HG02938 (cell line): ENCODE data around the gene ATG12.
"Not testable (repeated sequence)": the region's sequence is repeated elsewhere in the genome, so short reads cannot be mapped to it uniquely, and the experiment has no call there.

ENCODE experiments used
- ATAC-seq: cut with Tn5 transposase; IDR thresholded peaks from one replicate; pipeline ENCODE4 v1.9.1; 2021; ENCODE audit warnings: mild to moderate bottlenecking, moderate library complexity; ENCODE audit not compliant: unreplicated experiment

The ATG12 gene

GRCh38 chr5:115841382-115842088 lies at the start of gene ATG12, which contains the start of gene AP3S1:
Gene ATG12, minus strand, starts transcription at chr5:115841565. Its CDS starts 13 bp downstream, at chr5:115841552.
Gene AP3S1, plus strand, starts transcription at chr5:115841935. Its CDS starts 103 bp downstream, at chr5:115842038.
- ATAC-seq, result peak; percentile 87

DNA sequence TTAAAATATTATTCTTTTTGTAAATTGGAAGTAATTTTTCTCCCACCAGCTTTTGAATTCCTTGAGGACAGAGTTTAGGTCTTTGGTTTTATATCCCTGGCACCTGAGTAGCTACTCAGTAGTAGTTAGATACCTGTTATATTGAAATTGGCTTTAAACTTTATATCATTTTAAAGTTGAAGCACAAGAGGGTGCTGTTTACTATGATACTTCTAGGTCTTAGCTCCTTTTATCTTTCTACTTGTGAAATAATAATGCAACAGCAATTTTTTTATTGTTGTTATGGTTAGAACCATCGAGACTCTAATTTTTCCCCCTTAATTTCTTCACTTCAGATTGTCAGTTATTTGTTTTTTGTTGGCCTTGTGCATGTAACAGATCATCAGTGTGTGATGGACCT lies 46.7 kb upstream of the ATG12 start:
- no peak for ATAC-seq

DNA sequence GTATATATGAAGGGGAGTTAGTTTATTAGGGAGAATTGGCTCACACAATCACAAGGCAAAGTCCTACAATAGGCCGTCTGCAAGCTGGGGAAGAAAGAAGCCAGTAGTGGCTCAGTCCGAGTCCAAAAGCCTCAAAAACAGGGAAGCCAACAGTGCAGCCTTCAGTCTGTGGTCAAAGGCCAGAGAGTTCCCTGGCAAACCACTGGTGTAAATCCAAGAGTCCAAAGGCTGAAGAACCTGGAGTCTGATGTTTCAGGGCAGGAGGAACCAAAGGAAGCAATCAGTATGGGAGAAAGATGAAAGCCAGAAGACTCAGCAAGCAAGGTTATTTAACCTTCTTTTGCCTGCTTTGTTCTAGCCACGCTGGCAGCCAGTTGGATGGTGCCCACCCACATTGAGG lies 43.8 kb upstream of the ATG12 start:
- ATAC-seq, result not testable (repeated sequence)

- no peak for ATAC-seq
Measured at GRCh38 chr5:115884704-115885103, 43.3 kb upstream of the ATG12 start.

DNA sequence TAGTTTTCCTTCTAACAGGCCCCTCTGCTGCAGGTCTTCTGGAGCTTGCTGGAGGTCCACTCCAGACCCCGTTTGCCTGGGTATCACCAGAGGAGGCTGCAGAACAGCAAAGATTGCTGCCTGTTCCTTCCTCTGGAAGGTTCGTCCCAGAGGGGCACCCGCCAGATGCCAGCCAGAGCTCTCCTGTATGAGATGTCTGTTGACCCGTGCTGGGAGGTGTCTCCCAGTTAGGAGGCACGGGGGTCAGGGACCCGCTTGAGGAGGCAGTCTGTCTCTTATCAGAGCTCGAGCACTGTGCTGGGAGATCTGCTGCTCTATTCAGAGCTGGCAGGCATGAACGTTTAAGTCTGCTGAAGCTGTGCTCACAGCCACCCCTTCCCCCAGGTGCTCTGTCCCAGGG lies 41.1 kb upstream of the ATG12 start:
- ATAC-seq, result not testable (repeated sequence)

GRCh38 chr5:115877342-115877741 lies 36.0 kb upstream of the ATG12 start:
- not testable (repeated sequence) for ATAC-seq

GRCh38 chr5:115875447-115875846 lies 34.1 kb upstream of the ATG12 start:
- ATAC-seq, result no peak

DNA sequence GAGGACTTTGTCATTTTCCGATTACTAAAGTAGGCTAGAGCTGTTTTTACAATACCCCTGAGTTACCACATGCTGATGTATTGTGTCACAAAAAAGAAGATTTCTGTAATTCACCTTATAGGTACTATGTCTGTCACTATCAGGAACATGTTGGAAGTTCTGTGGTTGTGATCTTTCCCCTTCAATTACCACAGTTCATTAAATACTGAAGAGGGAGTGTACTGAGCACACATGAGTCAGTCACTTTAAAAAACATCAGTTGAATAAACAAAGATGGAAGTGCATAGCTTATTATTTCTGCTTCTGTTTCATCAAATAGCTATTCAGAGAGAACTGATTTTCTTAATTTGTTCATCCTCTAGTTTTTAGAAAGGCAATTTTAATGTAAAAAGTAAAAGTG lies 32.0 kb upstream of the ATG12 start:
- ATAC-seq, result no peak

- ATAC-seq, result no peak
Measured at GRCh38 chr5:115872447-115872846, 31.1 kb upstream of the ATG12 start.

DNA sequence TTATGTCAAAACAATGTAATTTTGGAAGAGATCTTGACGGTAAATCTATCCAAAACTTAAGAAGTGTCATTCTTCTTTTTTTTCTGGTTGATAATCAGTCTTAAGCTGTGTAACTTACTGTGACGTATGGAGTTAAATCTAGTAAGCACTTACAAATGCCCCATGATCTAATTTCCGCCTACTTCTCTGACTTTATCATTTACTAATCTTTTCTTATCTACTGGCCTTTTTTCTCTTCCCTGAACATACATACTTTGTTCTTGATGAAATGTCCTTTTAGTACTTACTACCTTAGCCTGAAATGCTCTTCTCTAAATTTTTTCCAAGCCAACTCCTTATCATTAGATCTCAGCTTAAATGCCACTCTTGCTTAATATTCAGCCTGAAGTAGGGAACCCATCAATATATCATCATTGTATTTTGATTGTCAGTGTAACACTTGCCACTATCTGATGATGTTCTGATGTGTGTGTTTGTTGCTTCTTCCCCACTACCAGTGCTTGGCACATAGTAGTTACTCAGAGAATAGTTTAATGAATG lies 28.0 kb upstream of the ATG12 start:
- no peak for ATAC-seq

GRCh38 chr5:115859378-115859777 lies 18.0 kb upstream of the ATG12 start:
- ATAC-seq, result no peak

DNA sequence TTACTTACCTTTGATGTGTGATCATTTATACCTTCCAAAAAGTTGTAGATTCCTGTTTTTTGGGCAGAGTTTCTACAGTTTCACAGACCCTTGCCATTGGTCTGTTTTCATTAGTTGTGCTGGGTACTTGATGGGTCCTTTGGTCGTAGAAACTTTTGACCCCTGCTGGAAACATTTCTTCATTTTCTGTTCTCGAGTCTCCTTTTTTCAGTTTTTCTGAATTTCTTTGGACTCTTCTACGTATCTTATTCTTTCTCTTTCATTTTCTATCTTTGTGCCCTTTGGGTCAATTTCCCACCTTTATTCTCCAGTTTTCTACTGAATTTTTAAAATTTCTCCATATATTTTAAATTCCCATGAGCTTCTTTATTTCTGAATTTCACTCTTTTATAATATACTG lies 17.0 kb upstream of the ATG12 start:
- ATAC-seq, result no peak

DNA sequence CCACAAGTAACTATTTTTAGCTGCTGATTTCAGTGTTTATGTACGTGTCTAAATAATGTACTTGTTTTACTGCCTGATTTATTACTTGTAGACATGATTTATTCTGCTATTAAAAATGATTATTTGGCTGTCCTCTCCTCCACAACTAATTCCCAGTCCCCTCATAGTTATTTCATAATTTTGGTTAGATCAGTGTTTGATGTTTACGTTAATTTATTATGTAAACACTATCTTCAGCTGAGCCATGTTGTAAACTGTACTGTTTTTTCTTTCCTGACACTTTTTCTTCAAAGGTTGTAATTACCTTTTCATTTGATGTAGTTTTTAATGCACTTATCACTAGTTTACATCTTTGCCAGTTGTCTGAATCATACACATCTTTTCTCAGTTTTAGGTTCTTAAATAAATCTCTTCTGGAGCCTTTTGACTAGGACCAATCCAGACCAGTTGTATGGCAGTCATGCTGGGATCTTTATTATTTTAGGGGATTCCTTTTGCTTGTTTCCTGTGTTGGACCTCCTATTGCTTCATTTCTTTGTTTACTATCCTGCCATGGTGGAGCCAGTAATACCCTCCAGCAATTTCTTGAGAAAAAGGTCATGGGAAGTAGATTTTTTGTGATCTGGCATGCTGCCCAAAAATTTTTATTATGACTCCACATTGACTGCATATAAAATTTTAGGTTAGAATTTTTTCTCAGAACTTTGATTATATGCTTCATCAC lies 16.4 kb upstream of the ATG12 start:
- no peak for ATAC-seq

GRCh38 chr5:115857057-115857479 lies 15.7 kb upstream of the ATG12 start:
- ATAC-seq, result no peak

DNA sequence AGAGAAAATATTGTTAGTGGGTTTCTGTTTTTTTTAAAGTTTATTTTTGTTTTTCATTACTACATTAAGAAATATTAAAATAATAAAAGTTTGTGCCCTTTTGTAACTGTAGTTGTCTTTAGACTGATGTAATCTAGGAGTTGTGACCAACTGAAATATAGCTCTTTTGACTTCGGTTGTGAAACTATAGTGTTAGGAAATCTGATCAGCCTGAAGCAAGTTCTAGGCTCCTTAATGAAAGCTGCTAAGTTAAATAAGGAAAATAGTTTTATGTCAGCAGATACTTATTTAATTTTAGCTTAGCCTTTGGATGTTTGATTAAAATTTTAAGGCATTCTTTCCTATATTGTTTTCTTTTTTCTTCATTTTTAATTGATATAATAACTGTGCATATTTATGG lies 14.6 kb upstream of the ATG12 start:
- no peak for ATAC-seq

GRCh38 chr5:115854139-115854538 lies 12.8 kb upstream of the ATG12 start:
- ATAC-seq, result no peak

- no peak for ATAC-seq
Measured at GRCh38 chr5:115850744-115851416, 9.5 kb upstream of the ATG12 start.

DNA sequence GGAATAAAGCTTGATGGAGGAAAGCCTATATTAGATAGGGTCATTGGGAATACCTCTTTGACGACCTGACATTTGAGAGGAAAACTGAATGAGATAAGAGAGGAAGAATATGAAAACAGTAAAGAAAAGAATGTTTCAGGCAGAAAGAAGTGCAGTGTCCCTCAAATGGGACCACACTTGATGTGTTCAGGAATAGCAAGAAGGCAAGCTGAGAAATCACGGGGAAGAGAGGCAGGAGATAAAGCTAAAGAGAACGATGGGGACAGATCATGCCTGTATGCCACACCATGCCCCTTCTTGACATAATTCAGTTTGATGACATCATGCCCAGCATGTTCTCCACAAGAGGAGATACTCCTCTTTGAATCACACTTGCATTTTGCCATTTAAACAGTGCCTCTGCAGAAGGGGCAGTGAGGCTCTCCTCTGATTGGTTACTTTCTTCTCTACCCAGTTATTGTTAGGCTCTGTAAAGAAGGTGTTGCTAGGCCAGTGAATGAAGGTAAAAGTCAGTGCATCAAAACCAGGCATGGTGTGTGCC lies 8.0 kb upstream of the ATG12 start:
- no peak for ATAC-seq

DNA sequence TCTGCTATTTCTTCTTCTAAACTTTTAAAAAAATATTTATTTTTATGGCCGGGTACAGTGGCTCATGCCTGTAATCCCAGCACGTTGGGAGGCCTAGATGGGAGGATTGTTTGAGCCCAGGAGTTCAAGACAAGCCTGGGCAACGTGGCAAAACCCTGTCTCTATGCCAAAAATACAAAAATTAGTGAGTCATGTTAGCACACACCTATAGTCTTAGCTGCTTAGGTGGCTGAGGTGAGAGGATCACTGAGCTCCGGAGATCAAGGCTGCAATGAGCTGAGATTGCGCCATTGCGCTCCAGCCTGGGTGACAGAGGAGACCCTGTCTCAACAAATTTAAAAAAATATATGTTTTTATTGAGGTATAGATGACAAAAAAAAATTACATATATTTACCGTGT lies 5.9 kb upstream of the ATG12 start:
- no peak for ATAC-seq

DNA sequence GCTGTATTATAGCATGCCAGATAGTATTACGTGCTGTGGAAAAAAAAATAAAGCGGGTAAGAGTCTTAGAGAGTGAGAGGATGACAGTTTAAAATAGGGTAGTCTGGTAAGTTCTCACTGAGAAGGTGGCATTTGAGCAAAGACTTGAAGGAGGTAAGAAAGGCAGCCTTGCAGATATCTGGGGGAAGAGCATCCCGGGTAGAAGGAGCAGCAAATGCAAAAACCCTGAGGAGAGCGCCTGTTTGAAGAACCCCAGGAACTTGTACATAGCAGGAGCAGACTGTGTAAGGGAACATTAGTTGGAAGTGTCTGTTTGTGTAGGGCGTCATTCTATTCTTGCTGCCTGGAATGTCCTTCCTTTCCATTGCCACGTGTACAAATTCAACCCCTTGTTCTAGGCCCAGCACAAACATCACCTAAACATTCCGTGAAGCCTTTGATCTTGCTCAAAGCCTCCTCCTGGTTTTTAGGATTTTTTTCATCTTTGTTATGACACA lies 3.0 kb upstream of the ATG12 start:
- no peak for ATAC-seq
